ENCODE data around the gene KCNN1.

DNA sequence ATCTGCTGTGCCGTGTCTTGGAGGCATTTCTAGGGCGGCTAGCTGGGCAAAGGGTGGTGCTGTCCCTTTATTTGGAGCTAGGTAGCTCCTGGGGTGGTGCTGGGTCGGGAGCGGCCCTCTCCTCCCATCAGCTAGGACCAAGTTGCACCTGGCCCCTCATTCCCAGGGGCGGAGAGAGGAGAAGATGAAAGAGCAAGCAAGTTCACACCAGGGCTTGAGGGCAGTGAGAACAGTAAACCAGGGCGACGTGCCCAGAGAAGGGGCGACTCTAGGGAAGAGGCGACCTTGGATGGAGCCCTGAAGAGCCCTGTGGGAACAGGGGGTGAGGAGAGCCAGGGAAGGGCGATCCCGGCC is 17.0 kb upstream of the KCNN1 start:
- TF ChIP-seq POLR2A (IDR thresholded peaks at IDR 0.05) (no peak), CTCF (IDR thresholded peaks at IDR 0.05) (no peak)

Data from uterus (tissue), 2 donors.